Omental fat pad (tissue), 4 donors: ENCODE data around the gene CTRL. TPM values are rescaled to one million over a fixed set of nuclear protein-coding genes. Genes with fewer than 3 reads are reported as not detected.

Experiments used
- ATAC-seq: fragments of 150-250 bp; one replicate; pipeline ENCODE4 v1.9.1; 2016; ENCODE audit warnings: mild to moderate bottlenecking, moderate library complexity; ENCODE audit not compliant: low FRiP score
- DNase-seq: peaks from one replicate; pipeline ENCODE4 v3.0.0-alpha.2; 2019; ENCODE audit warnings: low spot score
- CTCF ChIP-seq, 3 donors: fragments of 450-650 bp; IDR thresholded peaks; one replicate each; pipeline ENCODE4 v1.5.1; 2016 to 2017; ENCODE audit warnings: antibody characterized with exemption in 3 of 3, mild to moderate bottlenecking in 3 of 3, moderate library complexity in 2 of 3
- total RNA-seq, 4 donors: library from RNA; depleted of rRNA; stranded (reverse); fragments of >200 nt; gene quantifications; one replicate each; pipeline ENCODE4 v1.1.0, GENCODE V29; 2016

Gene CTRL
- total RNA-seq, 4 donors from 2014 or later = 0.65 to 5.0 (median 2.3) TPM

GRCh38 chr16:67965668-67966548, 34.2 kb upstream of the CTRL start:
- DNase-seq (no peak), ATAC-seq (no peak)
- no peak for TF ChIP-seq CTCF (IDR thresholded peaks at IDR 0.05)

GRCh38 chr16:67964477-67965131, 32.9 kb upstream of the CTRL start:
- DNase-seq (no peak), ATAC-seq (no peak)
- TF ChIP-seq CTCF (IDR thresholded peaks at IDR 0.05) = no peak

DNA sequence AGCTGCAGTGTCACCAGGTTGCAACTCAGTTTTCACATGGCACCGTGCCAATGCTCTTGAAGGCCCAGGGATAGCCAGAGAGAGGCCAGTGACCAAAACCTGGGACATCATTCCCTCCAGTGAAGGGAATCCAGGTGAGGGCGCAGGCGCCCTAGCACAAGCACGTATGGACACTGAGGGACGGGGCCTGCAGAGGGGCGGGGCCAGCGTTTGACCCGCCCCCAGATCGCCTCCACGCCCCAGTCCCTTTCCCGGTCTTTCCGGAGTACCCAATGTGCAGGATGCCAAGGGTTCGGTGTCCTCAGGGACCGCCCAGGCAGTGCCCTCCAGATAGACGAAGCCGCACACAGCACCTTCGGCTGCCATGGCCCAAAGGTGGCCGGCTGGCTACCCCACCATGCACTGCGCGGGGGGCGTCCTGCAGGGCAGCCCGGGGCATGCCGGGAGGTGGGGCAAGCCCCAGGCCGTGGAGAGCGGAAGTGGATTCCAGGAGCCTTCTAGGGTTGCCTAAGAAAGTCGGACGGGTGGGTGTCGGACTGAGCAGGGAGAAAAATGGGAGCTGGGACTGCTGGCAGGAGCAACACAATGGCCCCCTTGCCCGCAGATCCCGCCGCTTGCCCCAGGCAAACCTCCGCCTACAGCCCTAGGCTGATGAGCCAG, 32.1 kb upstream of the CTRL start:
- TF ChIP-seq CTCF (IDR thresholded peaks at IDR 0.05) = no peak
- no peak for DNase-seq
- no peak for ATAC-seq

DNA sequence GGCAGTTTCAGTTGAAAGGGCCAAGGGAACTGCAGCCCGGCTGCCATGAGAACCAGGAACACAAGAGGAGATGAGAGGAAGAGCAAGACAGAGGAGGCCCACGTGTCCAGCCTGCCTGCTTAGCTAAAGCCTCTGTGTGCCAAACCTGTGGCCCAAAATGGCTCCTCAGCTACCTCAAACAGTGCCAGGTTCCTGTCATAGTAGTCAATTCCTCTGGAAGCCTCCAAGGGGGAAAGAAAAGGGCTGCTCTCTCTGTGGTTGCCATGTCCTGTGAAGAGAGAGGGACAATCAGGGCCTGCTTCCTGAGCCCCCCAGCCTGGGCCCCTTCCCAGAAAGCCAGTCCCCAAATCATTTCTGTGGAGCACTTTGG, 31.6 kb upstream of the CTRL start:
- ATAC-seq = no peak

GRCh38 chr16:67962135-67962534, 30.5 kb upstream of the CTRL start:
- DNase-seq (no peak), ATAC-seq (no peak)

More for the DNA sequence above, 31.6 kb upstream of the CTRL start:
- no peak for TF ChIP-seq CTCF (IDR thresholded peaks at IDR 0.05)
- DNase-seq = no peak

DNA sequence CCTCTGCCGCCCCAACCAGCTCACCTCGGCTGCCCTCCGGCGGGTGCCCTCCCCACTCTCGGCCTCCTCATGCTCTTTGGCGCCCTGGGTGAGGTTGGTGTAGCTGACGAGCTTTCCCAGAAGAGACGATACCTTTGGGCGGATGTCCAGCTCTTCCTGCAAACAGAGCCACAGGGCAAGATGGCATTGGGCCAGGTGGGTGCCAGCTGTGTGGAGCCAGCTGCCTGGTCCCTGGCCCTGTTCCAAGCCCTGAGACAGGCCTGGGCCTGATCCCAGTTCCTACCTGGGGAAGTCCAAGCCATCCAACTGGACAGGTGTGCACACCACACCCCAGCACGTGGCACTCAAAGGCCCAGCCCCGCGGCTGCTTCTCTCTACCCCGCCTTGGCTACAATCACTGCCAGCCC, 29.9 kb upstream of the CTRL start:
- ATAC-seq (no peak), DNase-seq (no peak)
- no peak for TF ChIP-seq CTCF (IDR thresholded peaks at IDR 0.05)

More at GRCh38 chr16:67962135-67962534, 30.5 kb upstream of the CTRL start:
- TF ChIP-seq CTCF (IDR thresholded peaks at IDR 0.05) = no peak
